ENCODE data around the gene TM7SF3.

TM7SF3 gene

GRCh38 chr12:27009881-27010301 lies 4.3 kb downstream of the TM7SF3 start:
- Histone ChIP-seq H2AFZ (no peak overlapping the region), H3K9me3 (ENCODE audit: control insufficient read depth, low read length) (no peaks in the 10 kb centered on the region), H3K4me1 (peaks cover 11% of the 10 kb centered on the region), H3K27ac (no peak overlapping the region), H3K4me3 (ENCODE audit: low read depth, low read length) (no peak overlapping the region), H3K4me2 (ENCODE audit: low read length) (no peak overlapping the region), H3K27me3 (ENCODE audit: control insufficient read depth, insufficient read depth, low read length) (no peaks in the 10 kb centered on the region), H3K9ac (no peak overlapping the region), H3K36me3 (ENCODE audit: control insufficient read depth, insufficient read depth, low read length) (no peaks in the 10 kb centered on the region), H3K79me2 (peaks cover 2% of the 10 kb centered on the region)
- TF ChIP-seq CTCF (IDR thresholded peaks at IDR 0.05), result no peak

GRCh38 chr12:27008081-27008480 lies 6.1 kb downstream of the TM7SF3 start:
- TF ChIP-seq CTCF (IDR thresholded peaks at IDR 0.05), result no peak
- Histone ChIP-seq H3K79me2 (peaks cover 2% of the 10 kb centered on the region), H2AFZ (no peak overlapping the region), H3K27me3 (ENCODE audit: control insufficient read depth, insufficient read depth, low read length) (no peaks in the 10 kb centered on the region), H3K9ac (no peak overlapping the region), H3K9me3 (ENCODE audit: control insufficient read depth, low read length) (no peaks in the 10 kb centered on the region), H3K4me1 (peaks cover 7% of the 10 kb centered on the region), H3K27ac (no peak overlapping the region), H3K36me3 (ENCODE audit: control insufficient read depth, insufficient read depth, low read length) (no peaks in the 10 kb centered on the region), H3K4me2 (ENCODE audit: low read length) (no peak overlapping the region), H3K4me3 (ENCODE audit: low read depth, low read length) (no peak overlapping the region)

- TF ChIP-seq CTCF (IDR thresholded peaks at IDR 0.05), result no peak
- H3K79me2 ChIP-seq, result peaks cover 3% of the 10 kb centered on the region
- no peak overlapping the region for H3K4me2 ChIP-seq (ENCODE audit: low read length)
- H3K27me3 ChIP-seq (ENCODE audit: control insufficient read depth, insufficient read depth, low read length), result no peaks in the 10 kb centered on the region
- no peak overlapping the region for H3K27ac ChIP-seq
- H3K9me3 ChIP-seq (ENCODE audit: control insufficient read depth, low read length), result no peaks in the 10 kb centered on the region
- H3K36me3 ChIP-seq (ENCODE audit: control insufficient read depth, insufficient read depth, low read length), result no peaks in the 10 kb centered on the region
- peaks cover 3% of the 10 kb centered on the region for H3K4me1 ChIP-seq
- no peak overlapping the region for H3K9ac ChIP-seq
- no peak overlapping the region for H2AFZ ChIP-seq
- no peak overlapping the region for H3K4me3 ChIP-seq (ENCODE audit: low read depth, low read length)
These were observed 7.3 kb downstream of the TM7SF3 start for GRCh38 chr12:27006797-27007467.

- Histone ChIP-seq H3K4me2 (ENCODE audit: low read length) (no peak overlapping the region), H3K4me1 (no peaks in the 10 kb centered on the region), H3K36me3 (ENCODE audit: control insufficient read depth, insufficient read depth, low read length) (no peaks in the 10 kb centered on the region), H3K79me2 (peaks cover 13% of the 10 kb centered on the region), H3K4me3 (ENCODE audit: low read depth, low read length) (no peak overlapping the region), H3K27ac (no peak overlapping the region), H3K27me3 (ENCODE audit: control insufficient read depth, insufficient read depth, low read length) (no peaks in the 10 kb centered on the region), H3K9me3 (ENCODE audit: control insufficient read depth, low read length) (no peaks in the 10 kb centered on the region), H3K9ac (no peak overlapping the region), H2AFZ (no peak overlapping the region)
- TF ChIP-seq CTCF (IDR thresholded peaks at IDR 0.05), result no peak
These were observed 8.7 kb downstream of the TM7SF3 start for GRCh38 chr12:27005495-27005894.
